Measurements from ENCODE around the gene DPP10.

Gene DPP10

DNA sequence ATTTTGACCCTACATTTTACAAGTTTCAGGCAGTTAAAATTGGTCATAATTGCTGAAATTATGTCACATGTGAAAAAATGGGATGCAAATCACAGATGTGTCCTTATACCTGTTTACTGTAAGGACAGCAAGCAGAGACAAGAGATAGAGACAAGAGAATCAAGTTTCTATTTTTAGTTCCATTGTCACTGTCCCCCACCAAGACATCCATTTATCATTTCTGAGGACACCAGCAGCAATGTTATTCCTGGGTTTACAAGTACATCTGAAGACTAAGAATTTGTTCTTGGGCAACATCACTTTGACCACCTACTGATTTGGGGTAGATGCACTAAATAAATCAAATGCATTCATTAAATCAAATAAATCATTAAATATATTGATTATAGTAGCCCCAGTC is 1111.7 kb downstream of the DPP10 start:
- no peak overlapping the region for H3K4ac ChIP-seq (ENCODE audit: low read depth, low read length)
- H3K14ac ChIP-seq (ENCODE audit: low read length): no peak overlapping the region

DNA sequence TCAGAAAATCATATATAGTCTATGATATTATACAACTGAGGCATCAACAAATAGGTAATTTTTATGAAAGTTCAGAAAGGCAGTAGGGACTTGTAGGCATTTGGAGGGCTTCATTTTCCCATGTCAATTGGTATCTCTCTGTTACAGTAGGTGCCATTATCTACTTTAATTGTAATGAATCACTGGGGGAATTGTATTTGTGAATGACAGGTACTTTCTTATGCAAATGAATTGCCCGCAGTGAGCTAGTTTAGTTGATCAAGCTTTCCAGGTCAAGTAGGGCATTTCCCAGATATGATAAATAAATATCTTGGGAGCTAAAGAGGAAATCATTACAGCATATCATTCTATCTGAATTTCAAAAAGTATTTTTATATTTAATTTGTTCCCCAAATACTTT is 1116.3 kb downstream of the DPP10 start:
- no peak overlapping the region for H4K12ac ChIP-seq (ENCODE audit: low read depth, low read length)
- no peak for DNase-seq
- no peaks in the 10 kb centered on the region for H3K79me2 ChIP-seq (ENCODE audit: control insufficient read depth, insufficient read depth, low read length, poor library complexity)
- no peak overlapping the region for H2AK5ac ChIP-seq (ENCODE audit: low read length)
- H3K4me2 ChIP-seq (ENCODE audit: low read length): no peak overlapping the region
- no peak overlapping the region for H3K9ac ChIP-seq (ENCODE audit: low read length)
- H2BK120ac ChIP-seq (ENCODE audit: insufficient read depth, low read length, poor library complexity): no peak overlapping the region
- H3K36me3 ChIP-seq (ENCODE audit: control insufficient read depth in 1 of 2, insufficient read depth in 2 of 2, low read length in 2 of 2): no peaks in the 10 kb centered on the region
- no peaks in the 10 kb centered on the region for H3K4me1 ChIP-seq (ENCODE audit: control insufficient read depth in 1 of 2, insufficient read depth in 2 of 2, low read length in 2 of 2)
- no peak overlapping the region for H2BK5ac ChIP-seq (ENCODE audit: low read depth, low read length, poor library complexity)
- H2BK12ac ChIP-seq (ENCODE audit: low read length): no peak overlapping the region
- H3K79me1 ChIP-seq (ENCODE audit: low read length): no peaks in the 10 kb centered on the region
- H3K4me3 ChIP-seq (ENCODE audit: low read depth, low read length): no peak overlapping the region
- H3K27ac ChIP-seq (ENCODE audit: low read depth, low read length): no peak overlapping the region
- H4K8ac ChIP-seq (ENCODE audit: low read depth, low read length): no peak overlapping the region
- H4K91ac ChIP-seq (ENCODE audit: low read depth, low read length): no peak overlapping the region
- no peak overlapping the region for H3K18ac ChIP-seq (ENCODE audit: low read length)
- H3K27me3 ChIP-seq (ENCODE audit: insufficient read depth, low read length): no peaks in the 10 kb centered on the region
- no peak overlapping the region for H3K4ac ChIP-seq (ENCODE audit: low read depth, low read length)
- H3K9me3 ChIP-seq (ENCODE audit: insufficient read depth, low read depth, low read length): no peaks in the 10 kb centered on the region
- no CpG with 5 or more reads among the region's 1 CpG for WGBS (ENCODE audit: extremely low coverage, insufficient coverage, insufficient read length)
- no peak overlapping the region for H3K23ac ChIP-seq (ENCODE audit: low read length)
- no peak overlapping the region for H2AFZ ChIP-seq (ENCODE audit: insufficient read depth, low read length, poor library complexity)
- no peak overlapping the region for H3K14ac ChIP-seq (ENCODE audit: low read length)

More for the DNA sequence above, 1111.7 kb downstream of the DPP10 start:
- no peak overlapping the region for H2BK12ac ChIP-seq (ENCODE audit: low read length)
- H2BK120ac ChIP-seq (ENCODE audit: insufficient read depth, low read length, poor library complexity): no peak overlapping the region
- H3K27me3 ChIP-seq (ENCODE audit: insufficient read depth, low read length): no peaks in the 10 kb centered on the region
- no peak overlapping the region for H3K9ac ChIP-seq (ENCODE audit: low read length)
- H3K27ac ChIP-seq (ENCODE audit: low read depth, low read length): no peak overlapping the region
- no peak overlapping the region for H2AK5ac ChIP-seq (ENCODE audit: low read length)
- no peak overlapping the region for H3K23ac ChIP-seq (ENCODE audit: low read length)
- no peaks in the 10 kb centered on the region for H3K36me3 ChIP-seq (ENCODE audit: control insufficient read depth in 1 of 2, insufficient read depth in 2 of 2, low read length in 2 of 2)
- H4K91ac ChIP-seq (ENCODE audit: low read depth, low read length): no peak overlapping the region
- no peak overlapping the region for H3K4me3 ChIP-seq (ENCODE audit: low read depth, low read length)
- no peaks in the 10 kb centered on the region for H3K9me3 ChIP-seq (ENCODE audit: insufficient read depth, low read depth, low read length)
- no peak overlapping the region for H3K18ac ChIP-seq (ENCODE audit: low read length)
- H3K79me2 ChIP-seq (ENCODE audit: control insufficient read depth, insufficient read depth, low read length, poor library complexity): no peaks in the 10 kb centered on the region
- peaks cover 0 to 4% of the 10 kb centered on the region in 2 experiments for H3K4me1 ChIP-seq (ENCODE audit: control insufficient read depth in 1 of 2, insufficient read depth in 2 of 2, low read length in 2 of 2)
- no peak overlapping the region for H2AFZ ChIP-seq (ENCODE audit: insufficient read depth, low read length, poor library complexity)
- H3K79me1 ChIP-seq (ENCODE audit: low read length): peaks cover under 1% of the 10 kb centered on the region
- H4K12ac ChIP-seq (ENCODE audit: low read depth, low read length): no peak overlapping the region
- no peak overlapping the region for H3K4me2 ChIP-seq (ENCODE audit: low read length)
- H4K8ac ChIP-seq (ENCODE audit: low read depth, low read length): no peak overlapping the region
- no peak for DNase-seq
- no peak overlapping the region for H2BK5ac ChIP-seq (ENCODE audit: low read depth, low read length, poor library complexity)

DNA sequence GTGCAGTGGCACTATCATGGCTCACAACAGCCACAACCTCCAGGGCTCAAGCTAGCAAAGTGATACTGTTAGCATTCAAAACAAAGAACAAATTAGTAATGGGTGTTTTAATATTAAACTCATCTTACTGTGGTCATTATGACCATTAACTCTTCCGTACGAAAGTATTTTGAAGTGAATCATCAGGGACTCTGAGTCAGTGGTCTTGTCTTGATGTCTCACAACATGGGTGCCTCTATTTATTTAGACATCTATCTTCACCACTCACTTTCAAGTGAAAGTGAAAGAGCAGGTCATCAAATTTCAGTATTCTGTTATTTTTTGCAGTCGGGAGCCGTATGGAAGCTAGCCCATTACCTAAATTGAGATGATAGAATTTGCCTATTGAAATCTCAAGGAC is 1118.2 kb downstream of the DPP10 start:
- Histone ChIP-seq H3K18ac (ENCODE audit: low read length) (no peak overlapping the region), H4K8ac (ENCODE audit: low read depth, low read length) (no peak overlapping the region), H2BK120ac (ENCODE audit: insufficient read depth, low read length, poor library complexity) (no peak overlapping the region), H3K79me2 (ENCODE audit: control insufficient read depth, insufficient read depth, low read length, poor library complexity) (no peaks in the 10 kb centered on the region), H3K14ac (ENCODE audit: low read length) (no peak overlapping the region), H3K27ac (ENCODE audit: low read depth, low read length) (no peak overlapping the region), H3K27me3 (ENCODE audit: insufficient read depth, low read length) (no peaks in the 10 kb centered on the region), H4K91ac (ENCODE audit: low read depth, low read length) (no peak overlapping the region), H3K9ac (ENCODE audit: low read length) (no peak overlapping the region), H2BK5ac (ENCODE audit: low read depth, low read length, poor library complexity) (no peak overlapping the region), H3K9me3 (ENCODE audit: insufficient read depth, low read depth, low read length) (no peaks in the 10 kb centered on the region), H3K79me1 (ENCODE audit: low read length) (no peaks in the 10 kb centered on the region), H3K23ac (ENCODE audit: low read length) (no peak overlapping the region), H2AFZ (ENCODE audit: insufficient read depth, low read length, poor library complexity) (no peak overlapping the region), H3K4me3 (ENCODE audit: low read depth, low read length) (no peak overlapping the region), H2AK5ac (ENCODE audit: low read length) (no peak overlapping the region), H3K36me3 (ENCODE audit: control insufficient read depth in 1 of 2, insufficient read depth in 2 of 2, low read length in 2 of 2) (no peaks in the 10 kb centered on the region), H3K4ac (ENCODE audit: low read depth, low read length) (no peak overlapping the region), H4K12ac (ENCODE audit: low read depth, low read length) (no peak overlapping the region), H2BK12ac (ENCODE audit: low read length) (no peak overlapping the region), H3K4me2 (ENCODE audit: low read length) (no peak overlapping the region), H3K4me1 (ENCODE audit: control insufficient read depth in 1 of 2, insufficient read depth in 2 of 2, low read length in 2 of 2) (no peaks in the 10 kb centered on the region)
- no peak for DNase-seq
- WGBS (ENCODE audit: extremely low coverage, insufficient coverage, insufficient read length): no CpG with 5 or more reads among the region's 4 CpGs

DNA sequence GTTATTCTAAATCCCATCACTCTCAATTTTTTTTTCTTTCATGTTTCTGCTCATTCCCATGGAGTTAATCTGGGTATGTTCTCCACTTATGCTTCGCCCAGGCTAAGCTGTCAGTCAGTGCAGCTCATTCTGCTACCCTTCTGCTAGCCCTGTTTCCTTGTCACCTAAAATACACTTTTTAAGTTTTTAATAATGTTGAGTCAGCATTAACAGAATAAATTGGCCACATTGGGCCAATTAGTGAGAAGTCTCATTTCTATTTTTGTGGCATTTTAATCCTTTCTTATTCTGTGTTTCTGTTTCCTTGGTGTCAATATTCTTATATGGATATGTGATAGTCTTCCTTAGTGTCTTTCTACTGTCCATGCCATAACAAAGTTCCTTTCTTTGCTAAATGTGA is 1126.2 kb downstream of the DPP10 start:
- Histone ChIP-seq H3K9me3 (ENCODE audit: insufficient read depth, low read depth, low read length) (no peaks in the 10 kb centered on the region), H3K79me1 (ENCODE audit: low read length) (no peaks in the 10 kb centered on the region), H3K9ac (ENCODE audit: low read length) (no peak overlapping the region), H3K4ac (ENCODE audit: low read depth, low read length) (no peak overlapping the region), H3K18ac (ENCODE audit: low read length) (no peak overlapping the region), H3K36me3 (ENCODE audit: control insufficient read depth in 1 of 2, insufficient read depth in 2 of 2, low read length in 2 of 2) (no peaks in the 10 kb centered on the region), H4K8ac (ENCODE audit: low read depth, low read length) (no peak overlapping the region), H2BK12ac (ENCODE audit: low read length) (no peak overlapping the region), H2BK120ac (ENCODE audit: insufficient read depth, low read length, poor library complexity) (no peak overlapping the region), H2AFZ (ENCODE audit: insufficient read depth, low read length, poor library complexity) (no peak overlapping the region), H2BK5ac (ENCODE audit: low read depth, low read length, poor library complexity) (no peak overlapping the region), H3K14ac (ENCODE audit: low read length) (no peak overlapping the region), H3K27me3 (ENCODE audit: insufficient read depth, low read length) (no peaks in the 10 kb centered on the region), H4K12ac (ENCODE audit: low read depth, low read length) (no peak overlapping the region), H3K23ac (ENCODE audit: low read length) (no peak overlapping the region), H3K79me2 (ENCODE audit: control insufficient read depth, insufficient read depth, low read length, poor library complexity) (no peaks in the 10 kb centered on the region), H2AK5ac (ENCODE audit: low read length) (no peak overlapping the region), H3K27ac (ENCODE audit: low read depth, low read length) (no peak overlapping the region), H3K4me1 (ENCODE audit: control insufficient read depth in 1 of 2, insufficient read depth in 2 of 2, low read length in 2 of 2) (peaks cover 0 to 1% of the 10 kb centered on the region in 2 experiments), H3K4me3 (ENCODE audit: low read depth, low read length) (no peak overlapping the region), H3K4me2 (ENCODE audit: low read length) (no peak overlapping the region), H4K91ac (ENCODE audit: low read depth, low read length) (no peak overlapping the region)
- no peak for DNase-seq
- WGBS (ENCODE audit: extremely low coverage, insufficient coverage, insufficient read length): no CpG with 5 or more reads among the region's 1 CpG
